ENCODE measurements around the gene PHF14. TPM values are rescaled to one million over a fixed set of nuclear protein-coding genes. Genes with fewer than 3 reads are reported as not detected.

Gene PHF14
- total RNA-seq, 2 donors from 2014 or later, result 11.9 to 28.3 TPM

GRCh38 chr7:11166051-11166450 lies 192.4 kb downstream of the PHF14 start:
- no peaks in the 10 kb centered on the region for H3K27me3 ChIP-seq
- H3K36me3 ChIP-seq (replicated peaks in 1 of 2; ENCODE audit: insufficient read depth in 1 of 2, low read depth in 2 of 2), result no peaks in the 10 kb centered on the region
- H3K27ac ChIP-seq, result no peak overlapping the region
- DNase-seq (no peak), ATAC-seq (no peak)
- H3K4me3 ChIP-seq, result no peak overlapping the region
- H3K4me1 ChIP-seq, result peaks cover 12% of the 10 kb centered on the region
- 57 to 60% methylated on average over 1 of the region's 1 CpG for WGBS, 2 donors
- H3K9me3 ChIP-seq, result no peaks in the 10 kb centered on the region
- TF ChIP-seq POLR2A (IDR thresholded peaks at IDR 0.05), result no peak
- no peak for TF ChIP-seq CTCF (IDR thresholded peaks at IDR 0.05)
- intact Hi-C loops (cut with DNase I), result no loop called here

GRCh38 chr7:11168650-11169170 lies 195.0 kb downstream of the PHF14 start:
- DNase-seq (no peak), ATAC-seq (no peak)
- H3K4me1 ChIP-seq, result peaks cover 12% of the 10 kb centered on the region
- no peak overlapping the region for H3K27ac ChIP-seq
- TF ChIP-seq CTCF (IDR thresholded peaks at IDR 0.05) (no peak), POLR2A (IDR thresholded peaks at IDR 0.05) (no peak)
- H3K4me3 ChIP-seq, result no peak overlapping the region
- no peaks in the 10 kb centered on the region for H3K36me3 ChIP-seq (replicated peaks in 1 of 2; ENCODE audit: insufficient read depth in 1 of 2, low read depth in 2 of 2)
- 71 to 83% methylated on average over 1 of the region's 1 CpG for WGBS, 2 donors
- no peaks in the 10 kb centered on the region for H3K27me3 ChIP-seq
- H3K9me3 ChIP-seq, result no peaks in the 10 kb centered on the region
- intact Hi-C loops (cut with DNase I), result no loop called here

GRCh38 chr7:11170175-11170574 lies 196.5 kb downstream of the PHF14 start:
- Histone ChIP-seq H3K9me3 (no peaks in the 10 kb centered on the region), H3K4me3 (no peak overlapping the region), H3K36me3 (replicated peaks in 1 of 2; ENCODE audit: insufficient read depth in 1 of 2, low read depth in 2 of 2) (no peaks in the 10 kb centered on the region), H3K27me3 (no peaks in the 10 kb centered on the region), H3K4me1 (peaks cover 12% of the 10 kb centered on the region), H3K27ac (no peak overlapping the region)
- no peak for DNase-seq
- no peak for TF ChIP-seq POLR2A (IDR thresholded peaks at IDR 0.05)
- no peak for TF ChIP-seq CTCF (IDR thresholded peaks at IDR 0.05)
- 66 to 69% methylated on average over 2 of the region's 2 CpGs for WGBS, 2 donors
- intact Hi-C loops (cut with DNase I), result no loop called here
- ATAC-seq, result no peak

- H3K9me3 ChIP-seq, result no peaks in the 10 kb centered on the region
- H3K4me1 ChIP-seq, result peaks cover 7% of the 10 kb centered on the region
- no peaks in the 10 kb centered on the region for H3K27me3 ChIP-seq
- no peaks in the 10 kb centered on the region for H3K36me3 ChIP-seq (replicated peaks in 1 of 2; ENCODE audit: insufficient read depth in 1 of 2, low read depth in 2 of 2)
- DNase-seq (no peak), ATAC-seq (no peak)
- H3K4me3 ChIP-seq, result no peak overlapping the region
- 76 to 85% methylated on average over 4 of the region's 4 CpGs for WGBS, 2 donors
- intact Hi-C loops (cut with DNase I), result no loop called here
- no peak overlapping the region for H3K27ac ChIP-seq
- TF ChIP-seq CTCF (IDR thresholded peaks at IDR 0.05), result no peak
- no peak for TF ChIP-seq POLR2A (IDR thresholded peaks at IDR 0.05)
Observed at GRCh38 chr7:11170863-11171568, 197.3 kb downstream of the PHF14 start.

All from body of pancreas (tissue), 4 donors.